Esophagus (tissue), 2 donors: Measurements from ENCODE around the gene RNF144A. TPM values are rescaled to one million over a fixed set of nuclear protein-coding genes. Genes with fewer than 3 reads are reported as not detected.

Experiments used
- H3K27ac ChIP-seq, 2 donors: one replicate each; pipeline ENCODE4 v1.5.1; 2013; ENCODE audit warnings: low read depth in 2 of 2, mild to moderate bottlenecking in 2 of 2, inconsistent platforms in 1 of 2, low read length in 1 of 2, moderate library complexity in 1 of 2
- H3K27me3 ChIP-seq, 2 donors: one replicate each; pipeline ENCODE4 v1.6.1; 2013; ENCODE audit warnings: low read length in 2 of 2, control low read depth in 1 of 2, mild to moderate bottlenecking in 1 of 2; ENCODE audit not compliant: insufficient read depth in 2 of 2, control insufficient read depth in 1 of 2
- H3K36me3 ChIP-seq, 2 donors: one replicate each; pipeline ENCODE4 v1.6.1; 2013; ENCODE audit warnings: low read length in 1 of 2; ENCODE audit not compliant: control insufficient read depth in 2 of 2, insufficient read depth in 2 of 2
- H3K4me1 ChIP-seq, 2 donors: one replicate each; pipeline ENCODE4 v1.6.1; 2013; ENCODE audit warnings: low read length in 1 of 2; ENCODE audit not compliant: control insufficient read depth in 2 of 2, insufficient read depth in 2 of 2
- H3K4me3 ChIP-seq, 2 donors: one replicate each; pipeline ENCODE4 v1.5.1; 2013; ENCODE audit warnings: low read length in 2 of 2, mild to moderate bottlenecking in 2 of 2, low read depth in 1 of 2, moderate library complexity in 1 of 2
- H3K9me3 ChIP-seq, 2 donors: one replicate each; pipeline ENCODE4 v1.6.1; 2013; ENCODE audit warnings: mild to moderate bottlenecking in 2 of 2, low read depth in 1 of 2, low read length in 1 of 2, moderate library complexity in 1 of 2; ENCODE audit not compliant: control insufficient read depth in 2 of 2, insufficient read depth in 1 of 2
- WGBS, 2 donors: extraction: QIAGEN DNeasy Blood & Tissue Kit; methylation state at CpG; one replicate each; pipeline ENCODE4 v1.1.7; 2013; 5-methylcytosine and 5-hydroxymethylcytosine counted together
- polyA plus RNA-seq, 2 donors: library from polyadenylated mRNA; stranded (reverse); fragments of 200-250 nt; gene quantifications; one replicate each; pipeline ENCODE4 v1.2.3, GENCODE V29; 2013
- donor health status: healthy with polysubstance abuse.
- donor health status: Bipolar disorder and iron deficiency.

RNF144A gene
- polyA plus RNA-seq, 2 donors, result 2.0 to 2.4 TPM

GRCh38 chr2:7089898-7090510 is 172.8 kb downstream of the RNF144A start:
- no peaks in the 10 kb centered on the region for H3K4me1 ChIP-seq
- 83 to 87% methylated on average over 26 of the region's 26 CpGs for WGBS, 2 donors
- no peaks in the 10 kb centered on the region for H3K27me3 ChIP-seq
- H3K9me3 ChIP-seq, result no peaks in the 10 kb centered on the region
- H3K4me3 ChIP-seq, result no peak overlapping the region
- H3K36me3 ChIP-seq, result no peaks in the 10 kb centered on the region
- H3K27ac ChIP-seq, result no peak overlapping the region

- WGBS, 2 donors, result 82 to 83% methylated on average over 3 of the region's 3 CpGs
These were observed 176.2 kb downstream of the RNF144A start for GRCh38 chr2:7093376-7093775.

More at GRCh38 chr2:7093376-7093775, 176.2 kb downstream of the RNF144A start:
- no peaks in the 10 kb centered on the region for H3K9me3 ChIP-seq
- H3K27ac ChIP-seq, result no peak overlapping the region
- no peak overlapping the region for H3K4me3 ChIP-seq
- H3K27me3 ChIP-seq, result no peaks in the 10 kb centered on the region
- no peaks in the 10 kb centered on the region for H3K4me1 ChIP-seq
- no peaks in the 10 kb centered on the region for H3K36me3 ChIP-seq

Other genes starting within 250 kb of the RNF144A start
- gene CMPK2, start 51.5 kb upstream of the RNF144A start, polyA plus RNA-seq, result under 1 TPM; 0.71 to 0.96 TPM
- under 1 TPM; 0.49 to 0.98 TPM for gene RSAD2, start 39.6 kb upstream of the RNF144A start, polyA plus RNA-seq